ENCODE data around the gene RAD9A.

The RAD9A gene

DNA sequence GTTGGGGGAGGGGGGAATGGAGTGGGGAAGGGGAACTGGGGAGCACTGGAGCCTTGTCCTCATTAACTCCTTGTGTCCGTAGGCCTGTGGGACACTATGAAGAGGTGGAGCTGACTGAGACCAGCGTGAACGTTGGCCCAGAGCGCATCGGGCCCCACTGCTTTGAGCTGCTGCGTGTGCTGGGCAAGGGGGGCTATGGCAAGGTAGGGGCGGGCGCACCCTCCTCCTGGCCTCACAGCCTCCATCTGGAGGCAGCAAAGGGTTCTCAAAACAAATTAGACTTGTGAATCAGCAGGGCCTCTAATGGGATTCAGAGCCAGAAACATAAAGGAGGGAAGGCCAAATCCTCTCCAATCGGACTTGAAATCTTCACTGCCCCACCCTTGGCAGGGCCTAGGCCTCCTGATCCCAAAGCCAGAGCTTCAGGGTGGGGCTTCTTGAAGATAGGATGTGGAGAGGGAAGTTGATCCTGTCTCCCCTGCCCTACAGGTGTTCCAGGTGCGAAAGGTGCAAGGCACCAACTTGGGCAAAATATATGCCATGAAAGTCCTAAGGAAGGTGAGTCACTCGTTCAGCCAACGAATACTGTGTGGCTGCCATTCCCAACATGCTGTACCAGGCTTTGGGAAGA lies 37.4 kb downstream of the RAD9A start:
- peak; percentile 29 for DNase-seq

- no peak for DNase-seq
Measured at GRCh38 chr11:67429722-67430121, 37.9 kb downstream of the RAD9A start.

DNA sequence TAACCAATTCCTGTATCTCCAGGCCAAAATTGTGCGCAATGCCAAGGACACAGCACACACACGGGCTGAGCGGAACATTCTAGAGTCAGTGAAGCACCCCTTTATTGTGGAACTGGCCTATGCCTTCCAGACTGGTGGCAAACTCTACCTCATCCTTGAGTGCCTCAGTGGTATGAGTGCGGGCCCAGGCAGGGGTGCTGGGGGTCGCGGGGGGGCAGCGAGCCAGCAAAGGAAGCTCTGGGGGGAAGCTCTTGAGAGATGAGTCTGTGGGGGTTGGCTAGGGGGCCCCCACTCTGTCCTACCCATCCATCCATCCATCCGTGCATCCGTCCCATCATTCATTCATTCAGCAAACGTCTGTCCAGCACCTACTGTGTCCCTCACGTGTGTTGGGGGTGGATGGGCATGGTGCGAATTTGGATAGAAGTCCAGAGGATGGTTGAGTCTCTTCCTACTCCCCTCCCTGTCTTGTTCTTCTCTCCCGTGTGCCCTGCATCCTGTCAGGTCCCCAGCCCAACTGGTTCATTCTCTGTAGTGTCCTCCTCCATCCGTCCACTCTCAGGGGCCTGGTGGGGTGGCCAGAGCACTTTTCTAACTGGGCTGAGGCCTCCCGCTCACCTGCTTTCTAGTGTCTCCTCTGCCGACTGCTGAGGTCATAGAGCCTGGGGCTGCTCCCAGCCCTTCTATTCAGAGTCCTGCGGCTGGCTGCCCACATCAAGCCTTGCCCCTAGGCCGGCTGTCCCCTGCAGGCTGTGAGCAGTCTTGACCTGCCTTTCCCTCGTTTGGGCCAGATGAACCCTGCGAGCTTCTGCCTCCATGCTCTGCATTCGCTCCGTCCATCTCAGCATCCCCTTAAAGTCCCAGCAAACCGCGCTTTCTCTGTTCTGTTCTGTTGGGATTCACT lies 39.8 kb downstream of the RAD9A start:
- no peak for DNase-seq

GRCh38 chr11:67432655-67433349 lies 41.0 kb downstream of the RAD9A start:
- no peak for DNase-seq

DNA sequence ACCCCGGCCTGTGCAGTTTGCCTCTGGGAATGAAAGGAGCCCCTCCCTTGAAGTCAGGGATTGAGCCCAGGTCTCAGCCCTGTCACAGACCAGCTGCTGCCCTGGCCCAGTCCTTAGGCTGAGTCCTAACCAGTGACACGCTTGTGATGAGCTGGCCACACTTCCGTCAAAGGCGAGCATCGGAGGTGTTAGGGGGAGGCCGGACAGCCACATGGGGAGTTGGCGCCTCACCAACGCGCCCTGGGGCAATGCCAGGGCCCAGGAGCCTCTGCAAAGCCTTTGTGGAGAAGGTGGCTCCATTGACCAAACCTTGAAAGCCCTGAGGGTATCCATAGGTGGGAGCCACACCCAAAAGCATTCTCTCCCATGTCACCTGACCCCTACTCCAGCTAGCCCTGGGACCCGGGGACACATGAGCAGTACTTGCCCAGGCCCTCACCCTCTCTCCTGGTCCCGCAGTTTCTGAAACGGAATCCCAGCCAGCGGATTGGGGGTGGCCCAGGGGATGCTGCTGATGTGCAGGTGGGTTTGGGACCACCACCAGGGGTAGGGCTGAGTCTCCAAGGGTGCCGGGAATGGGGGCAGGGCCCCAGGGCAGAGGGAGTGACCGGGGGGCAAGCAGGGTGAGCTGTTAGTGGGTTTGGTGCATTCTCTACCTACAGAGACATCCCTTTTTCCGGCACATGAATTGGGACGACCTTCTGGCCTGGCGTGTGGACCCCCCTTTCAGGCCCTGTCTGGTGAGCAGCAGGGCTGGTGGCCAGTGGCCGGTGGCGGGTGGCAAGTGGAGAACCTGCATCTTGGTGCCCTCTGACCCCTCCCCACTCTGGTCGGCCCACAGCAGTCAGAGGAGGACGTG lies 42.0 kb downstream of the RAD9A start:
- DNase-seq, result no peak

GRCh38 chr11:67434395-67434881 lies 42.7 kb downstream of the RAD9A start:
- DNase-seq, result no peak

DNA sequence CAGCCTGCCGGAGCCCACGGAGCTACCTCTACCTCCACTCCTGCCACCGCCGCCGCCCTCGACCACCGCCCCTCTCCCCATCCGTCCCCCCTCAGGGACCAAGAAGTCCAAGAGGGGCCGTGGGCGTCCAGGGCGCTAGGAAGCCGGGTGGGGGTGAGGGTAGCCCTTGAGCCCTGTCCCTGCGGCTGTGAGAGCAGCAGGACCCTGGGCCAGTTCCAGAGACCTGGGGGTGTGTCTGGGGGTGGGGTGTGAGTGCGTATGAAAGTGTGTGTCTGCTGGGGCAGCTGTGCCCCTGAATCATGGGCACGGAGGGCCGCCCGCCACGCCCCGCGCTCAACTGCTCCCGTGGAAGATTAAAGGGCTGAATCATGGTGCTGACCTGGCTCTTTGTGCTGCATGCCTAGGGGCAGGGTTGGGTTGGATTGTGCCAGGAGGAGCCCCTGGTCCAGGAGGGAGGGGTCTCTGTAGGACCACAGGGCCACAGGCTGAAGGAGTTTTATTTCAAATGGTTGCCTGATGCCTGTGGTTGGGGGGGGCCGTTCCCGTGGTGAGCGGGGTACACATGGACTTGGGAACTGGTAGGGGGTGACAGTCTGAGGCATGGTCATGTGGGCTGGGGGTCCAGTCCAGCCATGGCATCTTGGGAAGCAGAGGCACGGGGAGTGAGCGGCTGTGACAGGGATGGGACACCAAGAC lies 43.4 kb downstream of the RAD9A start:
- DNase-seq, result peak; percentile 45

DNA sequence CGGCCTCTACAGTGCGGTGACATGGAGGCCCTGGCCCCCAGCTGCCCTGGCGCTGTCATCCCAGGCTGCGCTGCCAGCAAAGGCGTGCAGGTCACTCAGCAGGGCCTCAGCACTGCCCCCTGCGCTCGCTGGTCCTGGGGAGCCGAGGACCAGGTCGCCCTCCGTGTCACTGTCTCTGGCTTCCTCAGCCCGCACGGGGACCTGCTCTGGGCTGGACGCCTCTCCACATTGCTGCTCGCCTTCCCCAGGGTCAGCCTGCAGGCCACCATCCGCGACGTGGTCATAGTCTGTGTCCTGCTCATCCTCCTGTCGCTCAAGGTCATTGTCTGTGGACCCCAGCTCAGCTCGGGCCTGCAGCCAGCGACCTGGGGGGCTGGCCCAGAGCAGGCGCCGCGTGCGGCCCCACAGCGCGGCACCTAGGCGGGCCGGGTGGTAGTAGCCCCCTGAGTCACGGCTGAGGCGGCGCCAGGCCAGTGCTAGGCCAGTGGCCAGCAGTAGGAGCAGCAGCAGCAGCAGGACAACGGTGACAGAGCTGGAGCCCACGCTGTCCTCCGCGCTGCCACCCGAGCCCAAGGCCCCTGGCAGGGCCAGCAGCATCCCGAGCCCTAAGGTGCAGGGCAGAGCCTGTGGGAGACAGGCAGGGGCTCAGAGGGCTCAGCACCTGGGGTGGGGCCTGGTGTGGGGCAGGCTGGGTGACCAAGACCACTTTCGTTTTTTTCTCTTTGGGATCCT lies 44.1 kb downstream of the RAD9A start:
- no peak for DNase-seq

DNA sequence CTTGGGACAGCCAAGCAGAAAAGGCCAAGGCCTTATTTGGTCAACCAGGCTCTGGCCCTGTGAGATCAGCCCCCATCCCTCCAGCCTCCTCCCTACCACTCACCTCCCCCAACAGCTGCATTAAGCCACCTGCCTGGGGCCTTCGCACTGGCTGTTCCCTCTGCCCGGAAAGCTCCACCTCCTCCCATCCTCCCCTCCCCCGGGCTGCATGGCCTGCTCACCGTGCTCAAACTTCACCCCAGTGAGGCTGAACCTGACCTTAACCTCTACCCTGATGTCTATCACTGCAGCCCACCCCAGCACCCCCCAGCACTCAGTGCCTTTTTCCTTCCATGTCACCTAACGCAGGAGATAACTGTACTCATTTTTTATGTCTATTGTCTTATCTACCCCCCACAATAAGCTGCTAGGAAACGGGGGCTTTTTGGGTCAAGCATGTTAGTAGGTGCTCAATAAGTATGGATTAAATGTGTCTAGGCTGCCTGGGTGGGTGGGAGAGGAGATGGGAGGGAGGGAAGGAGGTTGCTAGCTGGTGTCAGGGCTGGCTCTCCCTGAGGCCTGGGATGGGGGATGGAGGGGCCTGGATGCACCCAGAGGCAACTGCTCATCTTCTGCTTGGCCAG lies 44.8 kb downstream of the RAD9A start:
- peak; percentile 82 for DNase-seq

DNA sequence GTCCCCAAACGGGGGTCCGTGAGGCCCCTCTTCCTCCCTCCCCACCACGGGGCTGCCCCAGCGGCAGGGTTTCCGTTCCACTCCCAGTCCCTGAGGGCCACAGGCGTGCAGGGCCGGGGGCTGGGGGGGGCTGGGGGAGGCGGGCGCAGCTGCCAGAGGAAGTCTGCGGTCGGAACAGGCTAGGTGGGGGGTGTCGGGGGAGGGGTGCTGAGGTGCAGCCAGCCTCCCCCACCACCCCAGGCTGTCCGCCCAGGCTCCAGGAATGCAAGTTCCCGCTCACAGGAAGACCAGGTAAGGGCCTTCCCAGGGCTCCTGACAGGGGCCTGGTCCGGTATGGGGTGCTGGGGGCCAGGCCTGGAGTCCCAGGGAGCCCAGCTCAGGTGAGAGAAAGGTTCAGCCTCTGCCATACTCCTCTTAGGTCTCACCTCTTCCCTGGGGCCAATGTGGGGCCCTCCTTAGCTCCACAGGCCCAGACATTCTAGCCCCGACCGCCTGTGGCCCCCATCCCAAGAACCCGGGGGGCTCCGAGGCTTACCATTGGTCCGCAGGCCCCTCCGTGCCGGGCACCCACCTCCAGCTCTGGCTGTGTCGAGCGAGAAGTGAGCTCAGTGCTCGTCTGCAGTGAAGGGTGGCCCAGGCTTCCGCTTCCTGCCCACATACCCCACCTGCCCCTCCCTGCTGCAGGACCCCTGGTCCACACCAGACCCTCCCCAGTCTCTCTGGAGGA lies 45.5 kb downstream of the RAD9A start, which contains the start of gene PTPRCAP:
Gene PTPRCAP (minus strand): TSS at position 601 of the 727 bp plus-strand sequence. CDS start 63 bp downstream, at position 538.
- peak; percentile 87 for DNase-seq

DNA sequence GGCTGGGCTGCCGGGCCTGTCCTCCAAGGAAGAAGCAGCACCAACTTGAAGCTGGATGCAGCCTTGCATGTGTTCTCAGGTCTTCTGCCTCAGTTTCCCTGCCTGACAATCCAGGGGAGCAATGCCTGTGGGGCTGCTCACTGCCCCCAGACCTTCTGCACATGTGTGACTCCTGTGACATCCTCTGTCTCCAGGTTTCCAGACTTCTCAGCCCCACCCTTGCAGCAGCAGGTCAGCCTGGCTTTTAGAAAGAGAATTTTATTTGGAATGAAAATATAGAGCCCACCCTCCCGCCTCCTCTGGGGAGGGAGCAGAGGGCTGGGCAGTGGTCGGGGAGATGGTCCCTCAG lies 46.0 kb downstream of the RAD9A start:
- DNase-seq, result no peak

DNA sequence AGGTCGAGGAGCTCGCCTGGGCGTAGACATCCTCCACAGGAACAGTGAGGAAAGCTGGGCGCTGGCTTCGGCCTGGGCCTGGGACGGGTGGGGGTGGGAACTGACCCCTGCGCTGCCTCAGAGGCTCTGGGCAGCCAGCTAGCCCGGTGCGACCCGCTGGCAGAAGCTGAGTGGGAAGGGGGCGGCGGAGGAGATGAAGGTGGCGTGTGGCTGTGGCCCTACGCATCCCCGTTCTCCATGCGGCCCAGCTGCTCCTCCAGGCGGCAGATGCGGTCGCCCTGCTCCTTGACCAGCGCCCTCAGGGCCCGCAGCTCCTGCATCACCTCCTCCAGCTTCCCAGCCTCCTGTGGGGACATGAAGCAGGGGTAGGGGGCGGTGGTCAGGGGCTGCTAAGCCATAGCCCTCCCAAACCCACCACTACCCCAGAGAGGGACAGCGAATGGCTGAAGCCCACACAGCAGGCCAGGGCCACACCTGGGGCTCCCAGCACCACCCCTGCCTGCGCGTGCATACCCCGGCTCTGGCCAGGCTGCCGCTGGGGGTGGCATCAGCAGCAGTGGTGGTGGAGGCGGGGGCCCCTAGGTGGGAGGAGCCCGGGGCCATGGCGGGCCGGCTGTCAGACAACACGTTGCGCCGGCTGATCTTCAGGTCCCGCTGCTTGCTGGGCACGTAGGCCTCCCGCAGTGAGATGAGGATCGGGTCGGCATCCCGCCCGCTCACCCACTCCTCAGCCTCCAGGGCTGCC lies 46.5 kb downstream of the RAD9A start:
- DNase-seq, result no peak

DNA sequence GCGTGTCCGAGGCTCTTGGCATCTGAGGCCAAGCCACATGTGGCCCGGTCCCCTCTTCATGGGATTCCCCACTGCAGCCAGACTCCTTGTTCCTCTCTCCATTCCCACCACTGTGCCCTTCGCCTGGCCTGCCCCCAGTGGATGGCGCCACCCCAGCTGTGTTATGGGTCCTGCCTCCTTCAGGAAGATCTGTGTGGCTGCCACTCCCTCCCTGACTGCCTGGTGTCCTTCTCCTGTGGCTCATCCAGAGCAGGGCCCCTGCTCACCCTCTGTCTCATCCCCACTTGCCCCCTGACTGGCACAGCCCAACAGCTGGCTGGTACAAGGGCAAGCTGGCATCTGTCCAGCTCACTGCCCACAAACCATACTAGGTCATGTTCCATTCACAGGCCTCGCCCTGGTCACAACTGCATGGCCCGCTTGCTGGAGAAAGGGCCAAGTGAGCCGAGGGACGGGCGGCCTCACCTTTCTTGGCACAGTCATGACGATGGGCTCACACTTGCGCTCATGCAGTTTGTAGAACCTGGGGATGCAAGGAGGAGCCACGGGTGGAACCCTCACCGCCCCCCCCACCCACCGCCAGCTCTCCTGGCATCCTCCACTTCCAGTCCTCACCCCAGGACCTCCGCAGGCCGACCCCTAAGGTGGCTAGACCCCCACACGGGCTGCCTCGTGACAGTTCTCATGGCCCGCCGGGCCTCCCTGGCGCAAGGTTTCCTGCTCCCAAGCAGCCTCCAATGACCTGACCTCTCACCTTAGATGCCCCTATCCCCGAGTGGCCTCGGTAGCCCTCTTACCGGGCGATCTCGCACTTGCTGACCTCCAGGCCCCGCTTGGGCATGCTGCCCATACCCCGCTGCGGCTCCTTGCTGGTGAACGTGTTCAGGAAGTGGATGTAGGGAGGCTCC lies 47.8 kb downstream of the RAD9A start:
- DNase-seq, result peak; percentile 76

GRCh38 chr11:67440229-67441097 lies 48.7 kb downstream of the RAD9A start:
- peak; percentile 32 for DNase-seq

DNA sequence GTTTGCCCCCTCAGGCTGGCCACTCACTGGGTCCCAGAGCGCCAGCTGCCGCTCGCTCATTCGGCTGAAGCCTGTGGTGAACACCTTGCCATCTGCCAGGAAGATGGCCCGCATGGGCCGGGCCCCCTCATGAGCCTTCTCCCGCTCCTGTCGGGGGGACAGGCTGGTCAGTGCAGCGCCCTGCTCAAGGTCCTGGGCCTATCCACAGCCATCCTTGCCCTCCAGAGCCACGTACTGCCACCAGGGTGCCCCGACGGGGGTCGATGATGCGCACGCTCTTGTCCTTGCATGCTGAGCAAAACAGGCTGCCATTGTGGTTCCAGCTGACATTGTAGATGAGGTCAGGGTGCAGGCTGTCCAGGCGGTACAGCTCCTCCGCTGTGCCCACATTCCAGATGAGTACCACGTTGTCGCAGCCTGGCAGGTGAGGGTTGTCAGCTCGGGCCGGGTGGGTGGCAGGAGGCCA lies 49.3 kb downstream of the RAD9A start:
- DNase-seq, result no peak

GRCh38 chr11:67441731-67442351 lies 50.1 kb downstream of the RAD9A start:
- DNase-seq, result no peak
